Measurements from ENCODE around the gene HNRNPCL1. TPM values are rescaled to one million over a fixed set of nuclear protein-coding genes. Genes with fewer than 3 reads are reported as not detected.
"Not testable (repeated sequence)": the region's sequence is repeated elsewhere in the genome, so short reads cannot be mapped to it uniquely, and the experiment has no call there.

Gene HNRNPCL1
- polyA plus RNA-seq = not detected in 3 replicates
- polyA plus RNA-seq (2011; ENCODE audit: low read depth) = not detected
- not detected in 2 replicates for polyA plus RNA-seq (2011; cell fraction: cytosol; rRNA removed)
- not detected in 2 replicates for polyA plus RNA-seq (2011; cell fraction: nucleus; rRNA removed)
- not detected in 2 replicates for polyA plus RNA-seq (2012; ENCODE audit: low replicate concordance)
- not detected in 3 replicates for polyA minus RNA-seq
- polyA minus RNA-seq (2011; cell fraction: cytosol; rRNA and poly(A)+ RNA removed) = not detected
- polyA minus RNA-seq (2011; cell fraction: nucleus; rRNA and poly(A)+ RNA removed) = not detected in 2 replicates

DNA sequence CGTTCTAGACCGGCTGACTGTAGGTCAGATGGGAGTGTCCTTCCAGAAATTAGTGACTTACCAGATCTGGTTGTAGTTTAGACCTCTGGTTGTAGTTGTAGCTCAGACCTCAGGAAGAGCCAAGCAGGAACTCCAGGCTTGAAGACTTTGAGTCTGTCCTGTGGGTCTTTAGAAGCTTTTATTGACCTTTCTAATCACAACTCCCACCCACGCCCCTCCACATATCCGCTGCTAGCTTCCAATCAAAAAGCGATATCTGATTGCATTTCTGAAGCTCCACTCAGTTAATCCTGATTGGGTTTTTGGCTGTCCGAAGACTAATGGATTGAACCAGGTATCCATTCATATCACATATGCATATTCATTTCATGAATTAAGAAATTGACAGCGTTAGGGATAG, at the start of gene HNRNPCL1:
Gene HNRNPCL1, minus strand, starts transcription at position 101 of the 400 bp plus-strand sequence. CDS start 431 bp downstream, outside the sequence.
- dilution Hi-C loops (cut with MboI; ENCODE audit: extremely low pct_ligation_motif_present, low sequenced_read_pairs); H3K4me2 ChIP-seq (ENCODE audit: control insufficient read depth, extremely low read depth, insufficient read depth, low read depth, low read length); DNase-seq (ENCODE audit: low read depth, low spot score); H2AFZ ChIP-seq (ENCODE audit: control insufficient read depth, low read length); H3K27ac ChIP-seq (ENCODE audit: control insufficient read depth, insufficient read depth, low read length); H4K20me1 ChIP-seq (ENCODE audit: control insufficient read depth, extremely low read depth, insufficient read depth, low read length); H3K9me3 ChIP-seq (ENCODE audit: control insufficient read depth, low read depth, low read length); H3K27me3 ChIP-seq (ENCODE audit: control insufficient read depth, extremely low read depth, insufficient read depth, low read length); H3K4me1 ChIP-seq (ENCODE audit: control insufficient read depth, extremely low read depth, insufficient read depth, low read length); H3K9ac ChIP-seq (ENCODE audit: control insufficient read depth, extremely low read depth, insufficient read depth, low read length); H3K36me3 ChIP-seq (ENCODE audit: control insufficient read depth in 2 of 2, extremely low read depth in 1 of 2, insufficient read depth in 2 of 2, low read length in 2 of 2); FAIRE-seq; H3K79me2 ChIP-seq (ENCODE audit: control insufficient read depth, insufficient read depth, low read length); H3K9me1 ChIP-seq (ENCODE audit: control insufficient read depth, extremely low read depth, insufficient read depth, low read length); H3K4me3 ChIP-seq (ENCODE audit: control insufficient read depth in 2 of 3, extremely low read depth in 1 of 3, insufficient read depth in 2 of 3, low read depth in 1 of 3, low read length in 3 of 3): not testable (repeated sequence)

DNA sequence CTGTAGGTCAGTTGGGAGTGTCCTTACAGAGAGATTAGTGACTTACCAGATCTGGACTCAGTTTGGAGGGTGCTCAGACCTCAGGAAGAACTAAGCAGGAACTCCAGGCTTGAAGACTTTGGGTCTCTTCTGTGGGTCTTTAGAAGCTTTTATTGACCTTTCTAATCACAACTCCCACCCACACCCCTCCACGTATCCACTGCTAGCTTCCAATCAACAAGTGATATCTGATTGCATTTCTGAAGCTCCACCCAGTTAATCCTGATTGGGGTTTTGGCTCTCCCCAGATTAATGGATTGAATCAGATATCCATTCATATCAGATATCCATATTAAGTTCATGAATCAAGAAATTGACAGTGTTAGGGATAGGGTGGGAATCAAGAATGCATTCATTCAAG, 49.6 kb upstream of the HNRNPCL1 start, which contains the start of gene PRAMEF10:
Gene PRAMEF10, minus strand, starts transcription at position 101 of the 400 bp plus-strand sequence. CDS start 2,423 bp downstream, outside the sequence.
- H3K27me3 ChIP-seq (ENCODE audit: control insufficient read depth, extremely low read depth, insufficient read depth, low read length); H3K79me2 ChIP-seq (ENCODE audit: control insufficient read depth, insufficient read depth, low read length); H3K4me2 ChIP-seq (ENCODE audit: control insufficient read depth, extremely low read depth, insufficient read depth, low read depth, low read length); FAIRE-seq; H3K36me3 ChIP-seq (ENCODE audit: control insufficient read depth in 2 of 2, extremely low read depth in 1 of 2, insufficient read depth in 2 of 2, low read length in 2 of 2); H3K4me3 ChIP-seq (ENCODE audit: control insufficient read depth in 2 of 3, extremely low read depth in 1 of 3, insufficient read depth in 2 of 3, low read depth in 1 of 3, low read length in 3 of 3); H3K9me1 ChIP-seq (ENCODE audit: control insufficient read depth, extremely low read depth, insufficient read depth, low read length); H2AFZ ChIP-seq (ENCODE audit: control insufficient read depth, low read length); H4K20me1 ChIP-seq (ENCODE audit: control insufficient read depth, extremely low read depth, insufficient read depth, low read length); H3K9me3 ChIP-seq (ENCODE audit: control insufficient read depth, low read depth, low read length); H3K27ac ChIP-seq (ENCODE audit: control insufficient read depth, insufficient read depth, low read length); dilution Hi-C loops (cut with MboI; ENCODE audit: extremely low pct_ligation_motif_present, low sequenced_read_pairs); DNase-seq (ENCODE audit: low read depth, low spot score); H3K4me1 ChIP-seq (ENCODE audit: control insufficient read depth, extremely low read depth, insufficient read depth, low read length); H3K9ac ChIP-seq (ENCODE audit: control insufficient read depth, extremely low read depth, insufficient read depth, low read length): not testable (repeated sequence)

DNA sequence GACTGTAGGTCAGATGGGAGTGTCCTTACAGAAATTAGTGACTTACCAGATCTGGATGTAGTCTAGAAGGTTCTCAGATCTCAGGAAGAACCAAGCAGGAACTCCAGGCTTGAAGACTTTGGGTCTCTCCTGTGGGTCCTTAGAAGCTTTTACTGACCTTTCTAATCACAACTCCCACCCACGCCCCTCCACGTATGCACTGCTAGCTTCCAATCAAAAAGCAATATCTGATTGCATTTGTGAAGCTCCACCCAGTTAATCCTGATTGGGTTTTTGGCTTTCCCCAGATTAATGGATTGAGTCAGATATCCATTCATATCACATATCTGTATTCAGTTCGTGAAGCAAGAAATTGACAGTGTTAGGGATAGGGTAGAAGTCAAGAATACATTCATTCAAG, 37.6 kb upstream of the HNRNPCL1 start, which contains the start of gene PRAMEF4:
Gene PRAMEF4, minus strand, starts transcription at position 101 of the 400 bp plus-strand sequence. CDS start 2,807 bp downstream, outside the sequence.
- H3K4me2 ChIP-seq (ENCODE audit: control insufficient read depth, extremely low read depth, insufficient read depth, low read depth, low read length); H3K4me3 ChIP-seq (ENCODE audit: control insufficient read depth in 2 of 3, extremely low read depth in 1 of 3, insufficient read depth in 2 of 3, low read depth in 1 of 3, low read length in 3 of 3); H3K9ac ChIP-seq (ENCODE audit: control insufficient read depth, extremely low read depth, insufficient read depth, low read length); dilution Hi-C loops (cut with MboI; ENCODE audit: extremely low pct_ligation_motif_present, low sequenced_read_pairs); H3K9me1 ChIP-seq (ENCODE audit: control insufficient read depth, extremely low read depth, insufficient read depth, low read length); H4K20me1 ChIP-seq (ENCODE audit: control insufficient read depth, extremely low read depth, insufficient read depth, low read length); H3K27me3 ChIP-seq (ENCODE audit: control insufficient read depth, extremely low read depth, insufficient read depth, low read length); H3K27ac ChIP-seq (ENCODE audit: control insufficient read depth, insufficient read depth, low read length); FAIRE-seq; H3K9me3 ChIP-seq (ENCODE audit: control insufficient read depth, low read depth, low read length); H3K36me3 ChIP-seq (ENCODE audit: control insufficient read depth in 2 of 2, extremely low read depth in 1 of 2, insufficient read depth in 2 of 2, low read length in 2 of 2); H3K79me2 ChIP-seq (ENCODE audit: control insufficient read depth, insufficient read depth, low read length); DNase-seq (ENCODE audit: low read depth, low spot score); H3K4me1 ChIP-seq (ENCODE audit: control insufficient read depth, extremely low read depth, insufficient read depth, low read length); H2AFZ ChIP-seq (ENCODE audit: control insufficient read depth, low read length): not testable (repeated sequence)

DNA sequence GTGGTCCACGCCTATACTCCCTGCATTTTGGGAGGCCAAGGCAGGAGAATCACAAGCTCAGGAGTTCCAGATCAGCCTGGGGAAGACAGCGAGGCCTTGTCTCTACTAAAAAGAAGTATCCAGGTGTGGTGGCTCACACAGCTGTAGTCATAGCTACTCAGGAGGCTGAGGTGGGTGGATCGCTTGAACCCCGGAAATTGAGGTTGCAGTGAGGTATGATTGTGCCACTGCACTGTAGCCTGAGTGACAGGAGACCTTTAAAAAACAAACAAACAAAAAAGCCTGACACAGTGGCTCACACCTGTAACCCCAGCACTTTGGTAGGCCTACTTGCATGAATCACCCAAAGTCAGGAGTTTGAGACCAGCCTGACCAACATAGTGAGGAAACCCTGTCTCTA, 29.9 kb upstream of the HNRNPCL1 start:
- H3K79me2 ChIP-seq (ENCODE audit: control insufficient read depth, insufficient read depth, low read length); H3K9me3 ChIP-seq (ENCODE audit: control insufficient read depth, low read depth, low read length); H2AFZ ChIP-seq (ENCODE audit: control insufficient read depth, low read length); H3K27me3 ChIP-seq (ENCODE audit: control insufficient read depth, extremely low read depth, insufficient read depth, low read length); DNase-seq (ENCODE audit: low read depth, low spot score); H3K4me3 ChIP-seq (ENCODE audit: control insufficient read depth in 2 of 3, extremely low read depth in 1 of 3, insufficient read depth in 2 of 3, low read depth in 1 of 3, low read length in 3 of 3); H3K9me1 ChIP-seq (ENCODE audit: control insufficient read depth, extremely low read depth, insufficient read depth, low read length); H3K36me3 ChIP-seq (ENCODE audit: control insufficient read depth in 2 of 2, extremely low read depth in 1 of 2, insufficient read depth in 2 of 2, low read length in 2 of 2); FAIRE-seq; H3K9ac ChIP-seq (ENCODE audit: control insufficient read depth, extremely low read depth, insufficient read depth, low read length); H3K4me2 ChIP-seq (ENCODE audit: control insufficient read depth, extremely low read depth, insufficient read depth, low read depth, low read length); dilution Hi-C loops (cut with MboI; ENCODE audit: extremely low pct_ligation_motif_present, low sequenced_read_pairs); H3K27ac ChIP-seq (ENCODE audit: control insufficient read depth, insufficient read depth, low read length); H3K4me1 ChIP-seq (ENCODE audit: control insufficient read depth, extremely low read depth, insufficient read depth, low read length); H4K20me1 ChIP-seq (ENCODE audit: control insufficient read depth, extremely low read depth, insufficient read depth, low read length): not testable (repeated sequence)
